Measurements from ENCODE around the gene RRP9. TPM values are rescaled to one million over a fixed set of nuclear protein-coding genes. Genes with fewer than 3 reads are reported as not detected.

RRP9 gene
- total and polyA plus RNA-seq, 2 donors (not counting 3 experiments of a cell fraction or from before 2014, with no cell fraction given): 26.0 to 30.1 TPM

GRCh38 chr3:51966016-51966415 is 24.3 kb upstream of the RRP9 start:
- Histone ChIP-seq H4K20me1 (replicated peaks; ENCODE audit: control insufficient read depth, extremely low read depth, insufficient read depth, low read length) (no peaks in the 10 kb centered on the region), H3K9me3 (replicated peaks; ENCODE audit: control insufficient read depth, insufficient read depth, low read length) (no peaks in the 10 kb centered on the region), H3K4me3 (replicated peaks in 1 of 3; ENCODE audit: insufficient read depth in 1 of 3, low read depth in 1 of 3, low read length in 3 of 3) (no peak overlapping the region), H3K27me3 (ENCODE audit: control insufficient read depth in 2 of 2, insufficient read depth in 2 of 2, low read length in 2 of 2) (no peaks in the 10 kb centered on the region), H3K79me2 (ENCODE audit: control insufficient read depth, insufficient read depth, low read length) (no peaks in the 10 kb centered on the region), H3K36me3 (ENCODE audit: control insufficient read depth in 2 of 2, extremely low read depth in 1 of 2, insufficient read depth in 2 of 2, low read length in 2 of 2) (no peaks in the 10 kb centered on the region), H3K27ac (ENCODE audit: insufficient read depth, low read depth, low read length) (no peak overlapping the region), H3K4me2 (ENCODE audit: insufficient read depth, low read length) (peak overlapping the region; percentile 83), H3K4me1 (ENCODE audit: control insufficient read depth, extremely low read depth, insufficient read depth, low read length) (peaks cover 4% of the 10 kb centered on the region), H3K9me1 (replicated peaks; ENCODE audit: control insufficient read depth, extremely low read depth, insufficient read depth, low read length) (no peaks in the 10 kb centered on the region), H2AFZ (ENCODE audit: low read depth, low read length) (no peak overlapping the region), H3K9ac (replicated peaks; ENCODE audit: extremely low read depth, insufficient read depth, low read length) (no peak overlapping the region)
- FAIRE-seq (no peak), DNase-seq (ENCODE audit: low read depth, low spot score) (no peak)
- ChIA-PET CTCF (no interaction called here), POLR2A (no interaction called here)
- TF ChIP-seq POLR2AphosphoS5 (IDR thresholded peaks at IDR 0.05; ENCODE audit: insufficient read depth, low read depth, low read length): no peak
- TF ChIP-seq GATA2 (IDR thresholded peaks at IDR 0.05; ENCODE audit: insufficient read depth, insufficient read length, low read depth, low read length): no peak
- TF ChIP-seq EZH2 (IDR thresholded peaks at IDR 0.05; ENCODE audit: borderline replicate concordance, low read depth, low read length, severe bottlenecking): no peak
- no peak for TF ChIP-seq JUN (IDR thresholded peaks at IDR 0.05; ENCODE audit: borderline replicate concordance, insufficient read depth, insufficient read length, low read depth)
- TF ChIP-seq MAX (IDR thresholded peaks at IDR 0.05; ENCODE audit: insufficient read depth, insufficient read length): no peak
- TF ChIP-seq FOS (IDR thresholded peaks at IDR 0.05; ENCODE audit: borderline replicate concordance, insufficient read depth, low read length): no peak
- no peak for TF ChIP-seq POLR2A (IDR thresholded peaks at IDR 0.05; ENCODE audit: low read depth, low read length)
- no peak for TF ChIP-seq MYC (IDR thresholded peaks at IDR 0.05; ENCODE audit: low read depth, low read length)
- TF ChIP-seq CTCF (IDR thresholded peaks at IDR 0.05; ENCODE audit: extremely low read depth in 1 of 2, insufficient read depth in 1 of 2, low read depth in 1 of 2, low read length in 2 of 2): no peak
- no TSS peak for BruUV-seq (replicated peaks)
- intact Hi-C loops (cut with micrococcal nuclease) (no loop called here), dilution Hi-C loops (cut with MboI; ENCODE audit: extremely low pct_ligation_motif_present, low sequenced_read_pairs) (no loop called here)

All from endothelial cell of umbilical vein (primary cell).